ENCODE results near the gene EVI5. TPM values are rescaled to one million over a fixed set of nuclear protein-coding genes. Genes with fewer than 3 reads are reported as not detected.

The EVI5 gene
- total RNA-seq, 3 donors from 2014 or later, result 28.0 to 38.7 (median 31.2) TPM

- no peak for DNase-seq (ENCODE audit: low spot score in 2 of 2)
- no peaks in the 10 kb centered on the region for H3K9me3 ChIP-seq
- no peaks in the 10 kb centered on the region for H3K27me3 ChIP-seq
- H3K27ac ChIP-seq, result no peak overlapping the region
- TF ChIP-seq POLR2AphosphoS5 (IDR thresholded peaks at IDR 0.05), result no peak
- TF ChIP-seq, protein P1, sequence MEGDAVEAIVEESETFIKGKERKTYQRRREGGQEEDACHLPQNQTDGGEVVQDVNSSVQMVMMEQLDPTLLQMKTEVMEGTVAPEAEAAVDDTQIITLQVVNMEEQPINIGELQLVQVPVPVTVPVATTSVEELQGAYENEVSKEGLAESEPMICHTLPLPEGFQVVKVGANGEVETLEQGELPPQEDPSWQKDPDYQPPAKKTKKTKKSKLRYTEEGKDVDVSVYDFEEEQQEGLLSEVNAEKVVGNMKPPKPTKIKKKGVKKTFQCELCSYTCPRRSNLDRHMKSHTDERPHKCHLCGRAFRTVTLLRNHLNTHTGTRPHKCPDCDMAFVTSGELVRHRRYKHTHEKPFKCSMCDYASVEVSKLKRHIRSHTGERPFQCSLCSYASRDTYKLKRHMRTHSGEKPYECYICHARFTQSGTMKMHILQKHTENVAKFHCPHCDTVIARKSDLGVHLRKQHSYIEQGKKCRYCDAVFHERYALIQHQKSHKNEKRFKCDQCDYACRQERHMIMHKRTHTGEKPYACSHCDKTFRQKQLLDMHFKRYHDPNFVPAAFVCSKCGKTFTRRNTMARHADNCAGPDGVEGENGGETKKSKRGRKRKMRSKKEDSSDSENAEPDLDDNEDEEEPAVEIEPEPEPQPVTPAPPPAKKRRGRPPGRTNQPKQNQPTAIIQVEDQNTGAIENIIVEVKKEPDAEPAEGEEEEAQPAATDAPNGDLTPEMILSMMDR (IDR thresholded peaks at IDR 0.05), result no peak
- TF ChIP-seq POLR2A (IDR thresholded peaks at IDR 0.05), result no peak
- no peak overlapping the region for H3K4me3 ChIP-seq
- intact Hi-C loops (cut with DNase I; ENCODE audit: low total_unique reads), result no loop called here
- no peaks in the 10 kb centered on the region for H3K36me3 ChIP-seq
- H3K4me1 ChIP-seq, result no peaks in the 10 kb centered on the region
Measured at GRCh38 chr1:92516574-92516973, 268.3 kb downstream of the EVI5 start.

DNA sequence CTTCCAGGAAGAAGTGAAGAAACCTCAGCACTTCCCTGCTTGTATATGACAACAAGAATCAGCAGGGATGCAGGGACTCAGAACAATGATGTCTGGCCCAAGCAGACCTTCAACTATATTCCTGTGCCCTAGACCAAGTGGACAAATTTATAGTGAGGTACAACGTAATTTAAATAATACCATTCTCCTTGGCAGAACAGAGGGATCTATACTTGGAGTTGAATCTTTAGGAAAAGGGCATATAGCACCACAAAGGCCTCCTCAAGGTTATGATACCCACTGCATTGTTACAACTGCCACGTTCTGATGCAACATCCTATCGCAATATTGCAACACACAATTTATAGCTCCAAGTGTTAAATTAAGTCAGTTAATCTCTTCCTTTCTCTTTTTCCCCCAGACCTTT lies 269.1 kb downstream of the EVI5 start:
- Histone ChIP-seq H3K4me3 (no peak overlapping the region), H3K4me1 (no peaks in the 10 kb centered on the region), H3K9me3 (no peaks in the 10 kb centered on the region), H3K36me3 (no peaks in the 10 kb centered on the region), H3K27me3 (no peaks in the 10 kb centered on the region), H3K27ac (no peak overlapping the region)
- DNase-seq (ENCODE audit: low spot score in 2 of 2), result no peak
- intact Hi-C loops (cut with DNase I; ENCODE audit: low total_unique reads), result no loop called here
- TF ChIP-seq POLR2A (IDR thresholded peaks at IDR 0.05) (no peak), POLR2AphosphoS5 (IDR thresholded peaks at IDR 0.05) (no peak)
- TF ChIP-seq, protein P1 (IDR thresholded peaks at IDR 0.05), result no peak

DNA sequence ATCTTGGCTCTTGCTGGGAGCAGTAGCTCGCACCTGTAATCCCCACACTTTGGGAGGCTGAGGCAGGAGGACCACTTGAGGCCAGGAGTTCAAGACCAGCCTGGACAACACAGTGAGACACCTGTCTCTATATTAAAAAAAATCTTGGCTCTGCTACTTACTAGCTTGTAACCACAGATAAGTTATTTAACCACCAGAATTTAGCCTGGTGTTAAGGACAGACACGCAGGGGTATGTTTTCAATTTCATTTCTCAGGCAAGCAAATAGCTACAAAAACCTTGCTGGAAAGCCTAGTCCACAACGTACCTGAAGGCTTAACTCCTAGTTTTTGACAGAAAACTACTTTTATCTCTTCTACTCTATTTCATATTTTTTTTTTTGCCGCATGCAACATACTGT lies 273.4 kb downstream of the EVI5 start:
- no peaks in the 10 kb centered on the region for H3K4me1 ChIP-seq
- H3K36me3 ChIP-seq, result no peaks in the 10 kb centered on the region
- no peaks in the 10 kb centered on the region for H3K27me3 ChIP-seq
- TF ChIP-seq, protein P1 (IDR thresholded peaks at IDR 0.05), result no peak
- TF ChIP-seq POLR2A (IDR thresholded peaks at IDR 0.05) (no peak), POLR2AphosphoS5 (IDR thresholded peaks at IDR 0.05) (no peak)
- intact Hi-C loops (cut with DNase I; ENCODE audit: low total_unique reads), result no loop called here
- no peak overlapping the region for H3K4me3 ChIP-seq
- no peaks in the 10 kb centered on the region for H3K9me3 ChIP-seq
- no peak overlapping the region for H3K27ac ChIP-seq
- no peak for DNase-seq (ENCODE audit: low spot score in 2 of 2)

GRCh38 chr1:92509619-92510018 lies 275.3 kb downstream of the EVI5 start:
- no peak for TF ChIP-seq POLR2A (IDR thresholded peaks at IDR 0.05)
- TF ChIP-seq, protein P1 (IDR thresholded peaks at IDR 0.05), result no peak
- no peak for TF ChIP-seq POLR2AphosphoS5 (IDR thresholded peaks at IDR 0.05)
- H3K27me3 ChIP-seq, result no peaks in the 10 kb centered on the region
- DNase-seq (ENCODE audit: low spot score in 2 of 2), result no peak
- H3K27ac ChIP-seq, result no peak overlapping the region
- no peak overlapping the region for H3K4me3 ChIP-seq
- H3K9me3 ChIP-seq, result no peaks in the 10 kb centered on the region
- no peaks in the 10 kb centered on the region for H3K4me1 ChIP-seq
- no peaks in the 10 kb centered on the region for H3K36me3 ChIP-seq
- intact Hi-C loops (cut with DNase I; ENCODE audit: low total_unique reads), result no loop called here

- TF ChIP-seq POLR2AphosphoS5 (IDR thresholded peaks at IDR 0.05), result no peak
- TF ChIP-seq, protein P1 (IDR thresholded peaks at IDR 0.05), result no peak
- no peak for TF ChIP-seq POLR2A (IDR thresholded peaks at IDR 0.05)
- DNase-seq (ENCODE audit: low spot score in 2 of 2), result no peak
- intact Hi-C loops (cut with DNase I; ENCODE audit: low total_unique reads), result no loop called here
- Histone ChIP-seq H3K27ac (no peak overlapping the region), H3K4me3 (no peak overlapping the region), H3K36me3 (no peaks in the 10 kb centered on the region), H3K27me3 (no peaks in the 10 kb centered on the region), H3K4me1 (no peaks in the 10 kb centered on the region), H3K9me3 (no peaks in the 10 kb centered on the region)
Measured at GRCh38 chr1:92505015-92505692, 279.8 kb downstream of the EVI5 start.

Measured in breast epithelium (tissue), 4 donors.